ENCODE measurements around the gene TMEM74B.
A peak's percentile ranks its signal among the peaks of the same experiment; 100 is the strongest.

The TMEM74B gene

DNA sequence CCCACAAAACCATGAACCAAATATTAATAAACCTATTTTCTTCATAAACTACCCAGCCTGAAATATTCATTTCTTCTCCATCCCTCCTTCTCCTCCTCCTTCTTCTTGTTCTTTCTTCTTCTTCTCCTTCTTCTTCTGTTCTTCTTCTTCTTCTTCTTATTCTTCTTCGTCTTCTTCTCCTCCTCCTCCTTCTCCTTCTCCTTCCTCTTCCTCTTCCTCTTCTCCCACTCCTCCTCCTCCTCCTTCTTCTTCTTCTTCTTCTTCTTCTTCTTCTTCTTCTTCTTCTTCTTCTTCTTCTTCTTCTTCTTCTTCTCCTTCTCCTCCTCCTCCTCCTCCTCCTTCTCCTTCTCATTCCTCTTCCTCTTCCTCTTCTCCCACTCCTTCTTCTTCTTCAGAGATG is 5.0 kb upstream of the TMEM74B start:
- TF ChIP-seq ELF4 (IDR thresholded peaks at IDR 0.05): no peak
- no peak for TF ChIP-seq NFRKB (IDR thresholded peaks at IDR 0.05)
- no peak for TF ChIP-seq SUZ12 (IDR thresholded peaks at IDR 0.05)
- no peak for TF ChIP-seq LEF1 (IDR thresholded peaks at IDR 0.05; ENCODE audit: borderline replicate concordance)
- TF ChIP-seq FOXK2 (IDR thresholded peaks at IDR 0.05): no peak
- TF ChIP-seq ARNT (IDR thresholded peaks at IDR 0.05): no peak
- TF ChIP-seq FOXM1 (IDR thresholded peaks at IDR 0.05; ENCODE audit: borderline replicate concordance): no peak
- no peak for TF ChIP-seq HDGF (IDR thresholded peaks at IDR 0.05; ENCODE audit: borderline replicate concordance)
- ChIA-PET POLR2A (no interaction called here), CTCF (no interaction called here)
- DNase-seq (ENCODE audit: extremely low spot score): no peak

DNA sequence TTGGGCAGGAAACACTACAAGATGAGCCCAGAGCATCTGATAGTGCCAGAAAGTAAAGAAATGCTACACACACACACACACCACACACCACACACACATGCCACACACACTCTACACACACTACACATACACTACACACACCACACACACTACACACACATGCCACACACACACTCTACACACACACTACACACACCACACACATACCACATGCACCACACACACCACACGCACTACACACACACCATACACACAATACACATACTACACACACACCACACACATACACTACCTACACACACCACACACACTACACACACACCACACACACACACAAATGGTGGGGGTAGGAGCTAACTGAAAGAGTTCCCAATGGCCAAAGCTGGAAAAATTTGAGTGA is 3.6 kb upstream of the TMEM74B start:
- no peak for TF ChIP-seq L3MBTL2 (conservative IDR thresholded peaks at IDR 0.05)
- no peak for TF ChIP-seq ARNT (IDR thresholded peaks at IDR 0.05)
- TF ChIP-seq FOXM1 (IDR thresholded peaks at IDR 0.05; ENCODE audit: borderline replicate concordance): no peak
- no peak for TF ChIP-seq BHLHE40 (IDR thresholded peaks at IDR 0.05; ENCODE audit: borderline replicate concordance)
- TF ChIP-seq ELF4 (IDR thresholded peaks at IDR 0.05): no peak
- TF ChIP-seq, protein P1, sequence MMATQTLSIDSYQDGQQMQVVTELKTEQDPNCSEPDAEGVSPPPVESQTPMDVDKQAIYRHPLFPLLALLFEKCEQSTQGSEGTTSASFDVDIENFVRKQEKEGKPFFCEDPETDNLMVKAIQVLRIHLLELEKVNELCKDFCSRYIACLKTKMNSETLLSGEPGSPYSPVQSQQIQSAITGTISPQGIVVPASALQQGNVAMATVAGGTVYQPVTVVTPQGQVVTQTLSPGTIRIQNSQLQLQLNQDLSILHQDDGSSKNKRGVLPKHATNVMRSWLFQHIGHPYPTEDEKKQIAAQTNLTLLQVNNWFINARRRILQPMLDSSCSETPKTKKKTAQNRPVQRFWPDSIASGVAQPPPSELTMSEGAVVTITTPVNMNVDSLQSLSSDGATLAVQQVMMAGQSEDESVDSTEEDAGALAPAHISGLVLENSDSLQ (IDR thresholded peaks at IDR 0.05): no peak
- TF ChIP-seq HDGF (IDR thresholded peaks at IDR 0.05; ENCODE audit: borderline replicate concordance): no peak
- TF ChIP-seq FOXK2 (IDR thresholded peaks at IDR 0.05): no peak
- no peak for TF ChIP-seq NFRKB (IDR thresholded peaks at IDR 0.05)
- no peak for TF ChIP-seq CTBP1 (IDR thresholded peaks at IDR 0.05; ENCODE audit: borderline replicate concordance)
- no peak for TF ChIP-seq SUZ12 (IDR thresholded peaks at IDR 0.05)
- TF ChIP-seq TARDBP (IDR thresholded peaks at IDR 0.05): no peak
- no peak for TF ChIP-seq SP1 (IDR thresholded peaks at IDR 0.05)
- ChIA-PET CTCF (no interaction called here), POLR2A (no interaction called here)
- DNase-seq (ENCODE audit: extremely low spot score): no peak

DNA sequence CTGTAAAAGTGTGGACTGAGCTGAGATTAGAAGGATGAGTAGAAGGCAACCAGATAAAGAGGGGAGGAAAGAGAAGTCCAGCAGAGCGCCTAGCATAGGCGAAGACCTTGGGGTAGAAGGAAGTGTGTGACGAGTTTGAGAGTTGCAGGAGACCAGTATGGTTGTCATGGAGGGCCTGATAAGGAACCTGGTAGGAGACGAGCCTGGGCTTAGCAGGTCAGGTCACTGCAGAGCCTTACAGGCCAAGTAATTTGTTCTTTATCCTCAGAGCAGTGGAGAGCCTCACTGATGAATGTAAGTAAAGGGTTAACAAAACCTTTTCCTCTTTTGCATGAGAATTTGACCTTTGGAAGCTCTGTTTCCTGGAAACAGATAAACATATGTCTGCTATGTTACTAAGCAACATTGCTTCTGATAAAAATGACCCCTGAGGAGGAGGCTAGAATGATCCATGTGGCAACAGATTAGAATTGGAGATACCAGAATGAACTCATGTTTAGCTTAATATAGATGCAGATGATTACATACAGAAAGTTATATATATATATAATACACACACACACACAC is 2.9 kb upstream of the TMEM74B start:
- ChIA-PET POLR2A (interaction anchor here (0.9 kb wide), 1 partner anchor 26 kb away, joined by 3 read pairs; no protein-coding TSS in a partner anchor), CTCF (no interaction called here)
- TF ChIP-seq FOXK2 (IDR thresholded peaks at IDR 0.05) (no peak), HDGF (IDR thresholded peaks at IDR 0.05; ENCODE audit: borderline replicate concordance) (no peak), L3MBTL2 (conservative IDR thresholded peaks at IDR 0.05) (no peak), SP1 (IDR thresholded peaks at IDR 0.05) (no peak)
- DNase-seq (ENCODE audit: extremely low spot score): no peak

DNA sequence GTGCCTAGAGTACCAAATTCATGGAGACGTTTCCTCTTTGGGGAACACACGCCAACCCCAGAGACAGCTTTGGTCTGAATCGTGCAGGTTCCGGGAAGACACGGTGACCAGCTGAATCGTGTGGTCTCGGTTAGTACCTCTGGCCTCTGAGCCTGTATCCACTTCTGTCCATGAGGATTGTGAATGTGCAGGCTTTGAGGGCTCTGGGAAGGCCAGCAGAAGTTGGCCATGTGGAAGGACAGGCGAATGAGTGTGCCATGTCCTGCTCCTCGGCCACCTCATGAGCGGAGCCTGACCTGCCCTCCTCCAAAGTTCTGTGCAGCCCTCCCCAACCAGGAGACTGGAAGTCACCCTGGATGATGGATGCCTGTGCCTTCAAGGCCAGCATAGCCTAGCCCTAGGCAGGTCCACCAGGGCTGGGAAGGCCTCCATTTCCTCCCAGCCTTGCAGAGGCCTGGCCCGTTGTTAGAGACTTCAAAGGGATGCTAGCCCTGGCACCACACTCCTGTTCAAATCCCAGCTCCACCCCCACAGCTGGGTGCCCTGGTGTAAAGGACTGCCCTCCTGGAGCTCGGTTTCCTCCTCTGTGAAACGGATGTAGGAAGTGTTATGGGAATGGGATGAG is 1.7 kb upstream of the TMEM74B start:
- DNase-seq (ENCODE audit: extremely low spot score): no peak
- ChIA-PET POLR2A (interaction anchor here (0.9 kb wide), 1 partner anchor 27 kb away, joined by 3 read pairs; no protein-coding TSS in a partner anchor), CTCF (no interaction called here)
- TF ChIP-seq HDGF (IDR thresholded peaks at IDR 0.05; ENCODE audit: borderline replicate concordance) (no peak), FOXM1 (IDR thresholded peaks at IDR 0.05; ENCODE audit: borderline replicate concordance) (no peak)

DNA sequence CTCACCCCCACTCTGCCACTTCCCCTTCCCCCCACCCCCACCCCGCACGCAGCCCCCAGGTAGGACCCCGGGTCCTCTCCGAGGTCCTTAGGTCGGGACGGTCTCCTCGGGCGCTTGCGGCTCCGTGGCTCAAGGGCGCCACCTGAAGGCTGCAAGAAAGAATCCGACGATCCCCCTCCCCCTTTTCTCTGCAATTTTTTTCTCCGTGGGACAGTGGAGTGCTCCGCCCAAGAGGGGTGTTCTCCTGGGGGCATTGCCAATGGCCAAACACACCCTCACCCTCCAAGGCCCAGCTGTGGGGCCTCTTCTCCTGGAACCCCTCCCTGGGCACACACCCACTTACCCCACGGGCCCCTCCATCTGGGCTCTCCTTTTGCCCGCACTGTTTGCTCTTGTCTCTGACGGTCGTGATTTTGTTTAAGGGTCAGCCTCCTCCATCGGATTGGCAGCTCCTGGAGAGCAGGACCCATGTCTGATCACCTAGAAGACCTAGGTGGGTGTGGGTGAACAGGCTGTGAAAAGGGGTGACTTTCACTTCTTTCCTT is 1.1 kb upstream of the TMEM74B start:
- ChIA-PET POLR2A (interaction anchor here (0.7 kb wide), 1 partner anchor 34 kb away, joined by 3 read pairs; no protein-coding TSS in a partner anchor), CTCF (no interaction called here)
- TF ChIP-seq FOXM1 (IDR thresholded peaks at IDR 0.05; ENCODE audit: borderline replicate concordance) (peak; percentile 47; the same call in 1 of the 2 replicates), SUZ12 (IDR thresholded peaks at IDR 0.05) (no peak)
- peak; percentile 81 for DNase-seq (ENCODE audit: extremely low spot score)

DNA sequence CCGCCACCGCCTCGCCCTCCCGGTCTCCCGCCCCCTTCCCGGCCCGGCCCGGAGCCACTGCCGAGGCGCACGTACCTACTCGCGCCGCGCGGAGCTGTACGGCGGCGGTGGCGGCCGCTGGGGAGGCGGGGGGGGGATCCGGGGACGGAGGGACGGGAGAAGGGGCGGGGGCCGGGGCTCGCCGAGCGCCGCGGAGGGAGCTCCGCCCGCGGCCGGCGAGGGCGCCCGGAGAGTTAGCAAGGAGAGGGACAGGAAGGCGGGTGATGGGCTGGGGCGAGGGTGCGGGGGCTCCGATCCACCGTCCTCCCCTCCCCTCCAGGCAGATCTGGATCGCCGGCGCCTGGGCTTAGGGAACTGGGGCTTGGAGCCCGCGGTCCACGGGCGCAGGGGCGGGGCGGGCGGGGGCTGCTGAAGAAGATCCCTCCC is 548 bp upstream of the TMEM74B start:
- ChIA-PET CTCF (no interaction called here), POLR2A (interaction anchor here (0.7 kb wide), 1 partner anchor 33 kb away, joined by 3 read pairs; no protein-coding TSS in a partner anchor)
- DNase-seq (ENCODE audit: extremely low spot score): peak; percentile 45
- TF ChIP-seq, protein P1 (IDR thresholded peaks at IDR 0.05): no peak
- TF ChIP-seq ZNF384 (IDR thresholded peaks at IDR 0.05) (no peak), SUZ12 (IDR thresholded peaks at IDR 0.05) (no peak), CTBP1 (IDR thresholded peaks at IDR 0.05; ENCODE audit: borderline replicate concordance) (no peak), FOXM1 (IDR thresholded peaks at IDR 0.05; ENCODE audit: borderline replicate concordance) (no peak), HDGF (IDR thresholded peaks at IDR 0.05; ENCODE audit: borderline replicate concordance) (no peak)

DNA sequence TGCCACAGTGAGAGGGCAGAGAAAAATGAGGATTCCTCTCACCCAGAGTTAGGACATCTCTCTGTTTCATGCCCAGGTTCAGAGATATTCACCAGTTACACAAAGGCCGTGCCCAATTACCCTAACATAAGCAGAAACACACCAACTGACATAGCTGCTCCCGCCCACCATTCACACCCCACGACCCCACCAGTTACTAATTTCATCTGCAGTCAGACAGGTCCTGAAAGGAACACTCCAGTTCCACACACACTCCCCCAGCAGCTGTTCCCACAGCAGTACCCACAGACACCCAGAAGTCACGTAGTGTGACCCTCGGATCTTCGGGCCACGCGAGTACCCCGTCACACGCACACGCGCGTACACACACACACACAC is 532 bp downstream of the TMEM74B start:
- TF ChIP-seq FOXK2 (IDR thresholded peaks at IDR 0.05) (no peak), NFRKB (IDR thresholded peaks at IDR 0.05) (no peak), FOXA1 (IDR thresholded peaks at IDR 0.05) (no peak), TARDBP (IDR thresholded peaks at IDR 0.05) (no peak), HDGF (IDR thresholded peaks at IDR 0.05; ENCODE audit: borderline replicate concordance) (no peak), FOXM1 (IDR thresholded peaks at IDR 0.05; ENCODE audit: borderline replicate concordance) (no peak)
- CTCF ChIA-PET: no interaction called here
- POLR2A ChIA-PET: no interaction called here
- DNase-seq (ENCODE audit: extremely low spot score): no peak
